WI38 (cell line): Measurements from ENCODE around the gene MSI2.

ENCODE experiments used
- H3K4me3 ChIP-seq: 2 replicates; pipeline ENCODE4 v1.5.1; 2011; ENCODE audit warnings: low read depth, mild to moderate bottlenecking, control low read depth, low read length
- TF ChIP-seq, protein P1 (sequence below): IDR thresholded peaks from 2 replicates; pipeline ENCODE4 v1.5.1; 2012; ENCODE audit warnings: low read depth, mild to moderate bottlenecking, control low read depth, low read length

The MSI2 gene

DNA sequence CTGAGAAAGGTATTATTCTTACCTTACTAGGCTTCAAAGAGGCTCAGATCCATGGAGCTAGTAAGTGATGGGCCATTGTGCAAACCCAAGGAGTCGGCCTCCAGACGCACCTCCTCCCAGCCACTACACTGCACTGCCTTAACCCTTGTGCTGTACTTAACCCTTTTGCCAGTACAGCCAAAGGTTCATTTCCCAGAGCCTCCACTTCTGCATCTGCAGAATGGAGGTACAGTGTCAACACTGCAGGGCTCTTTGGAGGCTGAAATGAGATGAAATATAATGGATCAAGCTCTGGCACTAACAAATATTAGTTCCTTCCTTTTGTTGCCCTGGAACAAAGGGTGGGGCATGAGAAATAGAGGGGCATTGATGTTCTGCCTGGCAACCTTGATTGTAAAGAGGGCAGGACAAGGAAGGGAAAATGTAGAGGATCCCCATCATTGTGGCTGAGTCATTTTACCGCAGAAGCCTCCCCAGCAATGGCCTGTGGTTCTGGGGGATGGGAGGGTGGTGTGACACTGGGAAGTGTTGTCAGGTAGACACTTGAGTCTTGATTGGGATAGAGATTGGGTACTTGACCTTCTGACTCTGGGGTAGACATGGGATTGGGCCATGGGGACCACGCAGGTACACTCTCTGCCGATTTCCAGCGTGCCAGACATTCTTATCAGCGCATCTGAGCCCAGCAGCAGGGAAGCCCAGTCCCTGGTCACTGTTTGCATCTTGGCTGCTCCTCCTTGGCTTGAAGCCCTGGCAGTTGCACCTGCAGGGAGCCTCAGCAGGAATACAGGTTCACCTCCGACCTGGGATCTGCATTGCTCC is 84.0 kb downstream of the MSI2 start:
- H3K4me3 ChIP-seq, result no peak overlapping the region
- TF ChIP-seq, protein P1, sequence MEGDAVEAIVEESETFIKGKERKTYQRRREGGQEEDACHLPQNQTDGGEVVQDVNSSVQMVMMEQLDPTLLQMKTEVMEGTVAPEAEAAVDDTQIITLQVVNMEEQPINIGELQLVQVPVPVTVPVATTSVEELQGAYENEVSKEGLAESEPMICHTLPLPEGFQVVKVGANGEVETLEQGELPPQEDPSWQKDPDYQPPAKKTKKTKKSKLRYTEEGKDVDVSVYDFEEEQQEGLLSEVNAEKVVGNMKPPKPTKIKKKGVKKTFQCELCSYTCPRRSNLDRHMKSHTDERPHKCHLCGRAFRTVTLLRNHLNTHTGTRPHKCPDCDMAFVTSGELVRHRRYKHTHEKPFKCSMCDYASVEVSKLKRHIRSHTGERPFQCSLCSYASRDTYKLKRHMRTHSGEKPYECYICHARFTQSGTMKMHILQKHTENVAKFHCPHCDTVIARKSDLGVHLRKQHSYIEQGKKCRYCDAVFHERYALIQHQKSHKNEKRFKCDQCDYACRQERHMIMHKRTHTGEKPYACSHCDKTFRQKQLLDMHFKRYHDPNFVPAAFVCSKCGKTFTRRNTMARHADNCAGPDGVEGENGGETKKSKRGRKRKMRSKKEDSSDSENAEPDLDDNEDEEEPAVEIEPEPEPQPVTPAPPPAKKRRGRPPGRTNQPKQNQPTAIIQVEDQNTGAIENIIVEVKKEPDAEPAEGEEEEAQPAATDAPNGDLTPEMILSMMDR, result no peak

DNA sequence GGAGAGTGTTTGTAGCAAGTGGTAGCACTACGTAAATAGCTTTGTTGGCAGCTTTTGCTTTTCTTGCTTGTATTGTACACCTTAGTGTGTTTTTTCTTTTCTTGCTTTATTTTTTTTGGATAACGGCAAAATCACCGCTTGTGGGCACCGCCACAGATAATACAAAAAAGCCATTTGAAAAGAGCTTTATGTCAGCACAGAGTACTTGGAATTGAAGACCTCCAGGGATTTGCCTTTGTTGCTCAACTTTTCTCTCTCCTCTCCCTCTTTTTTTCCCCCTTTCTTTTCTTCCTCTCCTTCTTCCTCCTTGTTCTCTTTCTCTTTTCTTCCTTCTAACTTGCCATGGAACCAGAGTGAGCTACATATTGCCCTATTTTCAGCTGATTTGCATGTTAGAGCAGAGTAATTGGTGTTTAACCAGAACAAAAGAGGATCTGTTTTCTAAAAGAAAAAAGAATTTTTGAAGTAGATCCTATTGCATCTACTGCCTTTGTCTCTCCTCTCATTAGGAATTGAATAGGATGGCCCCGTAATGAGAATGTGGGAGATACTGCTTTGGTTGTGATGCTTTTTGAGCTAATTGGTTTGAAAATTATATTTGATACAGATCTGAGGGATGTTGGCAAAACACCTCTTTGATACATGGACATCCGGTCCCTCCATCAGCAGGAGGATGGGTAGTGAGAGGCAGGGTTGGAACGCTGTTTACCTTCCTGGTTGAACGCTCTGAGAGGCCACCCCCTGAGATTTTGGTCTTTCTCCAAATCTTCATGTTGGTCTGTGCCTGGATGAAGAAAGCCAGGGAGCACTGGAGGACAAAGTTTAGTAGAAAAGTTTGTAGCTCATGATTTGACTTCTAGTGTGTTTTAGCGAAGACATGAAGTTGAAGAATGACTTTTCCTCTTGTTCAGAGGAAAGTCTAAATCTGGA is 85.6 kb downstream of the MSI2 start:
- TF ChIP-seq, protein P1, result no peak

DNA sequence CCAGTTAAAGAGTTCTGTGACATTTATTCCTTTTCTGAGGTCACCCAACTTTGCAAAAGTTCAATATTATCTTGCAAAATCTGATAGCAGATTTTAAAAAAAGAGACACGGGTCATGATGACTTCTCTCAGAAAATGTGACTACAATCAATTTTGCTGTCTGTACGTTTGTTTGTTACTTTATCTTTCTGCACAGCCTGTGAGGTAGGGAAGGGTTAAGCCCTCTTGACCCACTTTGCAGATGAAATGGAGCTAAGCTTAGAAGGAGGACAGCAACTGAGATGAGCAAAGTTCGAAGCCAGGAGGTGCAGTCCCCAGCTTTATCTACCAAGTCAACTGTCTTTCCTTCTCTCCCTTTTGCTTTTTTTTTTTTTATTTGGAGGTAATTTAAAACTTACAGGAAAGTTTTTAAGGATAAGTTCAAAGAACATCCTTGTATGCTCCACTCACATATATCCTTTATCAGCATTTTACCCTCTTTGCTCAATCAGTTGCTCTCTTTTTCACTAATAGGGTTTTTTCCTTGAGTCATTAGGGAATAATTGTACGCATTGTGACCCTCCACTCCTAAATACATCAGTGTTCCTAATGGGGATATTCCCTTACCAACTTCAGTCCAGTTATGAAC is 86.8 kb downstream of the MSI2 start:
- no peak overlapping the region for H3K4me3 ChIP-seq
- TF ChIP-seq, protein P1, result no peak

More for the DNA sequence above, 85.6 kb downstream of the MSI2 start:
- H3K4me3 ChIP-seq, result no peak overlapping the region

DNA sequence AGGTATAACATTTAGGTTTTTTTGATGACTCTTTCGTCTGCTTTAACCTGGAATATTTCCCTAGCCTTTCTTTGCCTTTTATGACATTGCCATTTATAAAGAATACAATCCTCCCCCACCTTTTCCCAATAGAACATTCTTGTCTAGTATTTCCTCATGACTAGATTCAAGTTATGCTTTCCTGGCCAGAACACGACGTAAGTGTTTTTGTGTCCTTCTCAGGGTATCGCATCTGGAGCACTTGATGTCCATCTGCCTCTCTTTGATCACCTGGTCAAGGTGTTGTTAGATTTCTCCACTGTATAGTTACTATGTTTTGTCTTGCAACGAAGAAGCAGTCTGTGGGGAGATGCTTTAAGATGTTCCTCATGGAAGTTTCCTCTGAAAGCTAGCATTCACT is 87.4 kb downstream of the MSI2 start:
- TF ChIP-seq, protein P1, result no peak
- no peak overlapping the region for H3K4me3 ChIP-seq

DNA sequence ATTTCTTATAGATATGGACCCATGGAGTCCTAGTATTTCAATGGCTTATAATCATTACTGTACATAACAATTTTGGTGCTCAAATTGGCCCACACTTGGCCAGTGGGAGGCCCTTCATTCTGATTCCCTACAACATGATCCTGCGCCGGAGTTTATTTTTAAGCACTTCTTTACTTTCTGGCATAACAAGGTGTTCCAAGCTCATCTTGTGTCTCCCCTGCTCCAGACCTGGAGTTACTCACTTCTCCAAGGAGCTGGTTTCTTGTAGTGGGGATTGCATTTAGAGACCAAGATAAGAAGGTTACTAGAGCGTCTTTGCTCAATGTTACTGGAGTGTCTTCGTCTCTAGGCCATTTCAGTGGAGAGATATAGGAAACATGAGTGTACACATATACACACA is 87.9 kb downstream of the MSI2 start:
- H3K4me3 ChIP-seq, result no peak overlapping the region
- TF ChIP-seq, protein P1, result no peak

DNA sequence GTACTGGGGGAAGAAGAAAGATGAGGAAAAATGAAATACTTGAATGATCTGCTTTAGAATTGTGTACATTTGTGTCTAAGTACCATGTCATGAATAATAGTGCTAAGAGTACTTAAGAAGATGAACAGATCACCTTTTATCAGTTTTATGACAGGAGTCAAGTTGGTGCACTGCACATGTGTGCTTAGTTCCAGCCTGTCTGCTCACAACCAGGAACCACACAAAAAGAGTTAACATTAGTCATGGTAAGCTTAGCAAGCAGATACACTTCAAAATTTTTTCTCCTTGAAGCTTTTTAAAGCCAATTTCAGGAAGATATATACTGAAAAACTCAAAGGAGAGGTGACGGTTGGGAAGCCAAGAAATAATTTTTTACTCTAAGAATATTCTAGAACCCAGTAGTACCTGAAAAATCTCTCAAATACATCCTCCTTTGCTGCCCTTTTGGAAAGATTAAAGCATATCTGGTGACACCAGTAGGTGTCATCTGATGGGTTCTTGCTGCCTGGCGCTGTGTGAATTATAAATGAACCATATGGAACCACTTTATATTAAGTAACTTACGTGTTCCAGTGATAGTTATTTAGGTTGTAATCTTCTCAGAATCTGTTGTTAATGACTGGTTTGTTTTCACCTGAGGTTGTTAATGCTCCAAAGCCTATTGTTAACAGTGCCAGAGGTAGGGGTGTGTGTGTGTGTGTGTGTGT is 93.4 kb downstream of the MSI2 start:
- TF ChIP-seq, protein P1, result no peak
- H3K4me3 ChIP-seq, result no peak overlapping the region
